ENCODE measurements around the gene MSRB1. TPM values are rescaled to one million over a fixed set of nuclear protein-coding genes. Genes with fewer than 3 reads are reported as not detected.

Gene MSRB1
- total and polyA plus RNA-seq, 9 of the 15 experiments (the other 6 are each of a cell fraction or from before 2014, with no cell fraction given), result 5.4 to 33.7 (median 25.7) TPM

DNA sequence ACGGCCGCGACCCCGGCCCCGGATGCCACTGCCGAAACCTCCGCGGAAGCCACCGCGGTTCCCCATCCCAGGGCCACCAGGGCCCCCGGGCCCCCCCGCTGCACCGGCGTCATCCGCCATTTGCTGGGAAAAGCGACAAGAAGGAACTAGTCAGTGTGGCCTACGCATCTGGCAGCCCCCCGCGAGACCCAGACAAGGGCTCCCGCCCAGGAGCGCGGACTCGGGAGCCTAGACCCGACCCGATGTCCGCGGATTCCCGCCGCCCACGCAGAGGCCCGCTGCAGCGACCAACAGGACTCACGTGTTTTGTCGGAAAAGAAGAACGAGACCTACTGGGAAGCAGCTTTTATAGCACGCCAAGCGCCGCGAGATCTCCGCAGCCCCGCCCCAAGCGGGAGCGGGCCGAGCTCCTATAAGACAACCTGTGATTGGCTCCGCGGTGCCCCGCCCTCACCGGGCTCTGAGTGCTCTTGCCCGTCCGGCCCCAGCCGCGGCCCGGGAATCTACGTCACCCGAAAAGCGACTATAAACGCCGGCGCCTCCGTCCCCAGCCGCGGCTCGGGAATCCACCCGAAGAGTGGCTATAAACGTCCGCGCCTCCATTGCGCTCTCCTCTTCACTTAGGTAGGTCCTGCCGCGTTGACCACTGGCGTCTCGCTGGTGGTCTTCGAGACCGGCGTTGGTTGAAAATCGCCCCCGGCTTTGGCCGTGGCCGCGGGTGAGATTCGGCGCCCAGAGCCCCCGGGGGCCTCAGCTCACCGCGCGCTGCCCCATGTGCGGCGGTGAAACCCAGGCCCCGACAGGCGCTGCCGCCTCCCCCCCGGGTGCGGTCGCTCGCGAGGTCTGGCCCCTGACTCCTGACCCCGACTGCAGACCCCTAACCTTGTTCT lies 21.8 kb upstream of the MSRB1 start, which contains the start of gene RPS2 (continued):
- TF ChIP-seq, protein P1, sequence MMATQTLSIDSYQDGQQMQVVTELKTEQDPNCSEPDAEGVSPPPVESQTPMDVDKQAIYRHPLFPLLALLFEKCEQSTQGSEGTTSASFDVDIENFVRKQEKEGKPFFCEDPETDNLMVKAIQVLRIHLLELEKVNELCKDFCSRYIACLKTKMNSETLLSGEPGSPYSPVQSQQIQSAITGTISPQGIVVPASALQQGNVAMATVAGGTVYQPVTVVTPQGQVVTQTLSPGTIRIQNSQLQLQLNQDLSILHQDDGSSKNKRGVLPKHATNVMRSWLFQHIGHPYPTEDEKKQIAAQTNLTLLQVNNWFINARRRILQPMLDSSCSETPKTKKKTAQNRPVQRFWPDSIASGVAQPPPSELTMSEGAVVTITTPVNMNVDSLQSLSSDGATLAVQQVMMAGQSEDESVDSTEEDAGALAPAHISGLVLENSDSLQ (IDR thresholded peaks at IDR 0.05), result peak; percentile 55
- peak; percentile 10 for TF ChIP-seq ZBTB17 (CRISPR knock-in tag; IDR thresholded peaks at IDR 0.05)
- 0 out of 2 replicates have a peak, but pooled peaks have one; percentile 62 for TF ChIP-seq ZNF445 (CRISPR knock-in tag; IDR thresholded peaks at IDR 0.05; ENCODE audit: low read depth)
- TF ChIP-seq, protein P2, sequence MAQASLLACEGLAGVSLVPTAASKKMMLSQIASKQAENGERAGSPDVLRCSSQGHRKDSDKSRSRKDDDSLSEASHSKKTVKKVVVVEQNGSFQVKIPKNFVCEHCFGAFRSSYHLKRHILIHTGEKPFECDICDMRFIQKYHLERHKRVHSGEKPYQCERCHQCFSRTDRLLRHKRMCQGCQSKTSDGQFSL (CRISPR knock-in tag; IDR thresholded peaks at IDR 0.05), result peak; percentile 77; the same call in 1 of the 2 replicates
- TF ChIP-seq, protein P2 (tag; IDR thresholded peaks at IDR 0.05), result no peak; a peak in 1 of 4 replicates
- TF ChIP-seq CCNT2 (IDR thresholded peaks at IDR 0.05; ENCODE audit: borderline replicate concordance, extremely low read depth, insufficient read length, low read depth, low read length), result peak; percentile 52
- no peak for TF ChIP-seq HNRNPH1 (optimal IDR thresholded peaks at IDR 0.05; ENCODE audit: low read depth, low read length)
- no peak for TF ChIP-seq SAP30 (IDR thresholded peaks at IDR 0.05; ENCODE audit: borderline replicate concordance, insufficient read depth, low read depth, low read length, poor library complexity, severe bottlenecking)
- TF ChIP-seq CHCHD3 (CRISPR knock-in tag; IDR thresholded peaks at IDR 0.05), result 0 out of 2 replicates have a peak, but pooled peaks have one; percentile 7
- peak; percentile 58; the same call in 1 of the 2 replicates for TF ChIP-seq ZBTB7A (IDR thresholded peaks at IDR 0.05; ENCODE audit: borderline replicate concordance, control insufficient read depth, low read depth, low read length)
- TF ChIP-seq GTF2B (IDR thresholded peaks at IDR 0.05; ENCODE audit: extremely low read depth, insufficient read length), result peak; percentile 94
- TF ChIP-seq ZNF143 (CRISPR knock-in tag; IDR thresholded peaks at IDR 0.05), result no peak; the same call in 1 of the 2 replicates
- TF ChIP-seq TBL1XR1 (IDR thresholded peaks at IDR 0.05; ENCODE audit: low read length in 2 of 2), result no peak; a peak in 3 of 4 replicates
- TF ChIP-seq MYNN (IDR thresholded peaks at IDR 0.05), result no peak
- TF ChIP-seq MYNN (CRISPR knock-in tag; IDR thresholded peaks at IDR 0.05), result no peak
- TF ChIP-seq NR2C1 (IDR thresholded peaks at IDR 0.05), result no peak
- TF ChIP-seq NR2C1 (tag; IDR thresholded peaks at IDR 0.05), result 0 out of 2 replicates have a peak, but pooled peaks have one; percentile 35
- TF ChIP-seq EWSR1 (IDR thresholded peaks at IDR 0.05; ENCODE audit: borderline replicate concordance, low read depth, partially characterized antibody), result no peak
- TF ChIP-seq STAT5A (IDR thresholded peaks at IDR 0.05; ENCODE audit: borderline replicate concordance, low read length), result no peak; the same call in 1 of the 2 replicates
- TF ChIP-seq MYC (IDR thresholded peaks at IDR 0.05; ENCODE audit: low read depth, low read length), result peak; percentile 99
- peak; percentile 97; the same call in 1 of the 2 replicates for TF ChIP-seq MYC (CRISPR knock-in tag; IDR thresholded peaks at IDR 0.05; ENCODE audit: borderline replicate concordance, low read depth)
- TF ChIP-seq KDM5B (IDR thresholded peaks at IDR 0.05; ENCODE audit: insufficient replicate concordance, low read depth, low read length), result peak; percentile 99
- TF ChIP-seq ZNF707 (CRISPR knock-in tag; conservative IDR thresholded peaks at IDR 0.05), result peak; percentile 54; the same call in 1 of the 2 replicates
- no peak for TF ChIP-seq MECOM (CRISPR knock-in tag; IDR thresholded peaks at IDR 0.05)
- 0 out of 2 replicates have a peak, but pooled peaks have one; percentile 93 for TF ChIP-seq ZNF830 (CRISPR knock-in tag; IDR thresholded peaks at IDR 0.05)
- TF ChIP-seq ZSCAN32 (CRISPR knock-in tag; IDR thresholded peaks at IDR 0.05), result 0 out of 2 replicates have a peak, but pooled peaks have one; percentile 10
